HEK293 (cell line): Measurements from ENCODE around the gene MITF.

Source experiments
- CTCF ChIA-PET: fragments of 350-600 bp; formaldehyde crosslinking; extraction: SDS; loops from one replicate; lab custom pipeline; 2021; ENCODE audit warnings: antibody characterized with exemption; lab: Yijun Ruan, JAX
- POLR2A ChIA-PET: fragments of 300-600 bp; formaldehyde crosslinking; extraction: SDS; loops from one replicate; lab custom pipeline; 2020; ENCODE audit warnings: antibody characterized with exemption, inconsistent platforms; lab: Yijun Ruan, JAX
- H3K27ac ChIP-seq: fragments of 200-500 bp; sonication (Bioruptor generic); 2 replicates; pipeline ENCODE4 v1.5.1; 2014; ENCODE audit warnings: low read depth, low read length, control low read depth, inconsistent platforms; ENCODE audit errors: extremely low read depth
- H3K36me3 ChIP-seq, 2 experiments: fragments of 200-500 bp in 1 of 2; sonication (Bioruptor generic) in 1 of 2; 1 replicate in 1 of 2; 2 replicates in 1 of 2; pipeline ENCODE4 v1.5.1; 2014 to 2017; ENCODE audit warnings: inconsistent platforms in 2 of 2, low read length in 2 of 2; ENCODE audit not compliant: control insufficient read depth in 2 of 2, insufficient read depth in 1 of 2
- H3K4me1 ChIP-seq: fragments of 200-500 bp; sonication (Bioruptor generic); 2 replicates; pipeline ENCODE4 v1.5.1; 2014; ENCODE audit warnings: mild to moderate bottlenecking, low read length, inconsistent platforms; ENCODE audit not compliant: control insufficient read depth, insufficient read depth
- H3K4me3 ChIP-seq: 2 replicates; pipeline ENCODE4 v1.5.1; 2011; ENCODE audit warnings: low read depth, mild to moderate bottlenecking, control low read depth, low read length, moderate library complexity
- H3K9me3 ChIP-seq: fragments of 200-500 bp; sonication (Bioruptor generic); 2 replicates; pipeline ENCODE4 v1.5.1; 2014; ENCODE audit warnings: low read depth, low read length, inconsistent platforms; ENCODE audit not compliant: control insufficient read depth, insufficient read depth
- IKZF3 ChIP-seq: fragments of 450-650 bp; IDR thresholded peaks from 2 replicates; pipeline ENCODE4 v1.5.0; 2018; ENCODE audit warnings: missing biosample characterization, mild to moderate bottlenecking, missing genetic modification characterization, moderate library complexity
- MEIS1 ChIP-seq: sonication (generic); formaldehyde crosslinking; IDR thresholded peaks from 2 replicates; pipeline ENCODE4 v1.8.1; 2022; ENCODE audit warnings: missing genetic modification reagents, mild to moderate bottlenecking, borderline replicate concordance
- MYNN ChIP-seq: fragments of 450-650 bp; formaldehyde crosslinking; IDR thresholded peaks from 2 replicates; pipeline ENCODE4 v1.5.1; 2016; ENCODE audit warnings: missing biosample characterization, missing genetic modification characterization, borderline replicate concordance
- OVOL3 ChIP-seq: fragments of 450-650 bp; formaldehyde crosslinking; IDR thresholded peaks from 2 replicates; pipeline ENCODE4 v1.5.1; 2016; ENCODE audit warnings: missing biosample characterization, missing genetic modification characterization
- SCRT1 ChIP-seq: fragments of 450-650 bp; formaldehyde crosslinking; IDR thresholded peaks from 2 replicates; pipeline ENCODE4 v1.5.1; 2016; ENCODE audit warnings: missing biosample characterization, missing genetic modification characterization, borderline replicate concordance
- YY1 ChIP-seq: fragments of 450-650 bp; formaldehyde crosslinking; IDR thresholded peaks from 2 replicates; pipeline ENCODE4 v1.5.1; 2018; ENCODE audit warnings: missing biosample characterization, missing genetic modification characterization
- ZBTB17 ChIP-seq: fragments of 450-650 bp; formaldehyde crosslinking; IDR thresholded peaks from 2 replicates; pipeline ENCODE4 v1.5.1; 2016; ENCODE audit warnings: missing biosample characterization, missing genetic modification characterization
- ZFP3 ChIP-seq: fragments of 450-650 bp; formaldehyde crosslinking; IDR thresholded peaks from 2 replicates; pipeline ENCODE4 v1.5.1; 2016; ENCODE audit warnings: low read depth, missing biosample characterization, missing genetic modification characterization
- ZNF112 ChIP-seq: fragments of 450-650 bp; formaldehyde crosslinking; IDR thresholded peaks from 2 replicates; pipeline ENCODE4 v1.5.0; 2017; ENCODE audit warnings: missing biosample characterization, missing genetic modification characterization
- ZNF24 ChIP-seq: fragments of 450-650 bp; formaldehyde crosslinking; IDR thresholded peaks from 2 replicates; pipeline ENCODE4 v1.5.1; 2016; ENCODE audit warnings: missing biosample characterization, missing genetic modification characterization
- ZNF292 ChIP-seq: fragments of 450-650 bp; formaldehyde crosslinking; IDR thresholded peaks from 2 replicates; pipeline ENCODE4 v1.5.1; 2016; ENCODE audit warnings: low read depth, missing biosample characterization, missing genetic modification characterization, borderline replicate concordance
- ZNF354C ChIP-seq: fragments of 450-650 bp; formaldehyde crosslinking; IDR thresholded peaks from 2 replicates; pipeline ENCODE4 v1.5.1; 2016; ENCODE audit warnings: missing biosample characterization, missing genetic modification characterization, low read depth, borderline replicate concordance
- ZNF391 ChIP-seq: fragments of 450-650 bp; formaldehyde crosslinking; IDR thresholded peaks from 2 replicates; pipeline ENCODE4 v1.5.1; 2016; ENCODE audit warnings: low read depth, missing biosample characterization, missing genetic modification characterization, borderline replicate concordance
- ZNF416 ChIP-seq: fragments of 450-650 bp; formaldehyde crosslinking; IDR thresholded peaks from 2 replicates; pipeline ENCODE4 v1.5.1; 2016; ENCODE audit warnings: missing biosample characterization, missing genetic modification characterization
- ZNF473 ChIP-seq: fragments of 450-650 bp; formaldehyde crosslinking; IDR thresholded peaks from 2 replicates; pipeline ENCODE4 v1.5.1; 2017; ENCODE audit warnings: missing biosample characterization, missing genetic modification characterization
- ZNF529 ChIP-seq: fragments of 450-650 bp; formaldehyde crosslinking; IDR thresholded peaks from 2 replicates; pipeline ENCODE4 v1.5.1; 2017; ENCODE audit warnings: missing genetic modification characterization, missing biosample characterization; ENCODE audit not compliant: insufficient replicate concordance
- ZNF530 ChIP-seq: fragments of 450-650 bp; formaldehyde crosslinking; IDR thresholded peaks from 2 replicates; pipeline ENCODE4 v1.5.1; 2016; ENCODE audit warnings: low read depth, missing biosample characterization, missing genetic modification characterization
- ZNF555 ChIP-seq: fragments of 450-650 bp; formaldehyde crosslinking; conservative IDR thresholded peaks from 2 replicates; pipeline ENCODE4 v1.5.1; 2017; ENCODE audit warnings: missing biosample characterization, mild to moderate bottlenecking, missing genetic modification characterization, inconsistent platforms
- ZNF623 ChIP-seq: fragments of 450-650 bp; formaldehyde crosslinking; IDR thresholded peaks from 2 replicates; pipeline ENCODE4 v1.5.1; 2016; ENCODE audit warnings: missing biosample characterization, missing genetic modification characterization
- ZNF645 ChIP-seq: fragments of 450-650 bp; formaldehyde crosslinking; IDR thresholded peaks from 2 replicates; pipeline ENCODE4; 2016; ENCODE audit warnings: missing biosample characterization, missing genetic modification characterization
- ZNF707 ChIP-seq: fragments of 450-650 bp; formaldehyde crosslinking; IDR thresholded peaks from 2 replicates; pipeline ENCODE4 v1.5.1; 2016; ENCODE audit warnings: missing biosample characterization, missing genetic modification characterization
- ZNF76 ChIP-seq: fragments of 450-650 bp; formaldehyde crosslinking; IDR thresholded peaks from 2 replicates; pipeline ENCODE4; 2016; ENCODE audit warnings: low read depth, missing biosample characterization, missing genetic modification characterization, borderline replicate concordance
- ZNF791 ChIP-seq: fragments of 450-650 bp; formaldehyde crosslinking; IDR thresholded peaks from 2 replicates; pipeline ENCODE4 v1.5.1; 2016; ENCODE audit warnings: missing biosample characterization, missing genetic modification characterization
- ZSCAN23 ChIP-seq: fragments of 450-650 bp; formaldehyde crosslinking; IDR thresholded peaks from 2 replicates; pipeline ENCODE4 v1.5.1; 2016; ENCODE audit warnings: missing biosample characterization, missing genetic modification characterization
- ZSCAN5A ChIP-seq: fragments of 450-650 bp; formaldehyde crosslinking; IDR thresholded peaks from 2 replicates; pipeline ENCODE4 v1.5.1; 2016; ENCODE audit warnings: missing biosample characterization, missing genetic modification characterization
- TF ChIP-seq, protein P1 (sequence below): fragments of 450-650 bp; IDR thresholded peaks from 2 replicates; pipeline ENCODE4 v1.5.1; 2018; ENCODE audit warnings: missing biosample characterization, mild to moderate bottlenecking, missing genetic modification characterization
- TF ChIP-seq, protein P2 (sequence below): fragments of 450-650 bp; formaldehyde crosslinking; IDR thresholded peaks from 2 replicates; pipeline ENCODE4 v1.5.1; 2016; ENCODE audit warnings: missing biosample characterization, missing genetic modification characterization
- TF ChIP-seq, protein P3 (sequence below): fragments of 450-650 bp; formaldehyde crosslinking; IDR thresholded peaks from 2 replicates; pipeline ENCODE4 v1.5.1; 2017; ENCODE audit warnings: missing biosample characterization, missing genetic modification characterization
- TF ChIP-seq, protein P4 (sequence below): fragments of 450-650 bp; formaldehyde crosslinking; IDR thresholded peaks from 2 replicates; pipeline ENCODE4 v1.5.1; 2017; ENCODE audit warnings: missing biosample characterization, missing genetic modification characterization

Gene MITF

DNA sequence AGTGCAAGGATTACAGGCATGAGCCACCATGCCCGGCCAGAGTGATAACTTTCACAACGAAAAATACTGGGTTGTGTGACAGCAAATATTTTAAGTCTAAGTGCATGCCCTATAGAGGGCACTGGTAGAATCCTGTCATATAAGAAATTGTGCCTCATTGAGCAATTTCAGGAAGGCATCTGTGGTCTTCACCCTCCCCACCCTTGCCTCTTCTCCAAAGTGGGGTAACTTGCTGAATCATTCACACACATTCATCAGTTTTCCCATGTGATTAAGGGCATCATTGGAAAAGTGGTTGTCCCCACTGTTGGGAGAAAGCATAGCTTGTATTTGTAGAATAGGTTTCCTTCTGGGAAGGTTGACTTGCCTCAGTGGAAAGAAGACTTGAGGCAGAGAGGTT lies 9.2 kb downstream of the MITF start:
- Histone ChIP-seq H3K4me1 (no peaks in the 10 kb centered on the region), H3K9me3 (no peaks in the 10 kb centered on the region), H3K27ac (no peak overlapping the region), H3K4me3 (no peak overlapping the region), H3K36me3 (no peaks in the 10 kb centered on the region)
- ChIA-PET CTCF (no interaction called here), POLR2A (no interaction called here)
- TF ChIP-seq ZSCAN23 (no peak), ZNF555 (no peak), ZNF112 (tag by site-specific recombination) (no peak), ZNF24 (no peak), ZFP3 (tag by site-specific recombination) (no peak), ZNF645 (no peak), ZNF354C (tag by site-specific recombination) (no peak), ZNF292 (tag by site-specific recombination) (no peak), SCRT1 (tag by site-specific recombination) (no peak), ZNF473 (tag by site-specific recombination) (no peak), IKZF3 (tag by site-specific recombination) (no peak), ZNF707 (tag by site-specific recombination) (no peak), ZNF530 (tag by site-specific recombination) (no peak)
- TF ChIP-seq, protein P1, sequence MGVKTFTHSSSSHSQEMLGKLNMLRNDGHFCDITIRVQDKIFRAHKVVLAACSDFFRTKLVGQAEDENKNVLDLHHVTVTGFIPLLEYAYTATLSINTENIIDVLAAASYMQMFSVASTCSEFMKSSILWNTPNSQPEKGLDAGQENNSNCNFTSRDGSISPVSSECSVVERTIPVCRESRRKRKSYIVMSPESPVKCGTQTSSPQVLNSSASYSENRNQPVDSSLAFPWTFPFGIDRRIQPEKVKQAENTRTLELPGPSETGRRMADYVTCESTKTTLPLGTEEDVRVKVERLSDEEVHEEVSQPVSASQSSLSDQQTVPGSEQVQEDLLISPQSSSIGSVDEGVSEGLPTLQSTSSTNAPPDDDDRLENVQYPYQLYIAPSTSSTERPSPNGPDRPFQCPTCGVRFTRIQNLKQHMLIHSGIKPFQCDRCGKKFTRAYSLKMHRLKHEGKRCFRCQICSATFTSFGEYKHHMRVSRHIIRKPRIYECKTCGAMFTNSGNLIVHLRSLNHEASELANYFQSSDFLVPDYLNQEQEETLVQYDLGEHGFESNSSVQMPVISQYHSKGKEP (tag by site-specific recombination), result no peak
- TF ChIP-seq, protein P2, sequence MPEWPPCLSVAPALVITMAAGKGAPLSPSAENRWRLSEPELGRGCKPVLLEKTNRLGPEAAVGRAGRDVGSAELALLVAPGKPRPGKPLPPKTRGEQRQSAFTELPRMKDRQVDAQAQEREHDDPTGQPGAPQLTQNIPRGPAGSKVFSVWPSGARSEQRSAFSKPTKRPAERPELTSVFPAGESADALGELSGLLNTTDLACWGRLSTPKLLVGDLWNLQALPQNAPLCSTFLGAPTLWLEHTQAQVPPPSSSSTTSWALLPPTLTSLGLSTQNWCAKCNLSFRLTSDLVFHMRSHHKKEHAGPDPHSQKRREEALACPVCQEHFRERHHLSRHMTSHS (tag by site-specific recombination), result no peak
- TF ChIP-seq, protein P3, sequence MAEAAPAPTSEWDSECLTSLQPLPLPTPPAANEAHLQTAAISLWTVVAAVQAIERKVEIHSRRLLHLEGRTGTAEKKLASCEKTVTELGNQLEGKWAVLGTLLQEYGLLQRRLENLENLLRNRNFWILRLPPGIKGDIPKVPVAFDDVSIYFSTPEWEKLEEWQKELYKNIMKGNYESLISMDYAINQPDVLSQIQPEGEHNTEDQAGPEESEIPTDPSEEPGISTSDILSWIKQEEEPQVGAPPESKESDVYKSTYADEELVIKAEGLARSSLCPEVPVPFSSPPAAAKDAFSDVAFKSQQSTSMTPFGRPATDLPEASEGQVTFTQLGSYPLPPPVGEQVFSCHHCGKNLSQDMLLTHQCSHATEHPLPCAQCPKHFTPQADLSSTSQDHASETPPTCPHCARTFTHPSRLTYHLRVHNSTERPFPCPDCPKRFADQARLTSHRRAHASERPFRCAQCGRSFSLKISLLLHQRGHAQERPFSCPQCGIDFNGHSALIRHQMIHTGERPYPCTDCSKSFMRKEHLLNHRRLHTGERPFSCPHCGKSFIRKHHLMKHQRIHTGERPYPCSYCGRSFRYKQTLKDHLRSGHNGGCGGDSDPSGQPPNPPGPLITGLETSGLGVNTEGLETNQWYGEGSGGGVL (tag by site-specific recombination), result no peak
- TF ChIP-seq, protein P4, sequence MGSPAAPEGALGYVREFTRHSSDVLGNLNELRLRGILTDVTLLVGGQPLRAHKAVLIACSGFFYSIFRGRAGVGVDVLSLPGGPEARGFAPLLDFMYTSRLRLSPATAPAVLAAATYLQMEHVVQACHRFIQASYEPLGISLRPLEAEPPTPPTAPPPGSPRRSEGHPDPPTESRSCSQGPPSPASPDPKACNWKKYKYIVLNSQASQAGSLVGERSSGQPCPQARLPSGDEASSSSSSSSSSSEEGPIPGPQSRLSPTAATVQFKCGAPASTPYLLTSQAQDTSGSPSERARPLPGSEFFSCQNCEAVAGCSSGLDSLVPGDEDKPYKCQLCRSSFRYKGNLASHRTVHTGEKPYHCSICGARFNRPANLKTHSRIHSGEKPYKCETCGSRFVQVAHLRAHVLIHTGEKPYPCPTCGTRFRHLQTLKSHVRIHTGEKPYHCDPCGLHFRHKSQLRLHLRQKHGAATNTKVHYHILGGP (tag by site-specific recombination), result no peak

GRCh38 chr3:69749461-69749860 lies 10.2 kb downstream of the MITF start:
- H3K4me3 ChIP-seq, result no peak overlapping the region
- ChIA-PET POLR2A (no interaction called here), CTCF (interaction anchor here (0.8 kb wide), 1 partner anchor 600 kb away, joined by 3 read pairs; no protein-coding TSS in a partner anchor)
- H3K9me3 ChIP-seq, result no peaks in the 10 kb centered on the region
- H3K36me3 ChIP-seq, result no peaks in the 10 kb centered on the region
- no peaks in the 10 kb centered on the region for H3K4me1 ChIP-seq
- H3K27ac ChIP-seq, result no peak overlapping the region
- TF ChIP-seq ZNF791 (tag by site-specific recombination), result no peak
- no peak for TF ChIP-seq OVOL3 (tag by site-specific recombination)
- TF ChIP-seq ZNF416 (tag by site-specific recombination), result no peak
- no peak for TF ChIP-seq ZNF76 (tag by site-specific recombination)
- TF ChIP-seq ZSCAN5A (tag by site-specific recombination), result no peak
- no peak for TF ChIP-seq ZNF623 (tag by site-specific recombination)
- TF ChIP-seq MEIS1 (CRISPR knock-in tag), result no peak
- no peak for TF ChIP-seq ZBTB17 (tag by site-specific recombination)
- no peak for TF ChIP-seq YY1 (tag by site-specific recombination)
- no peak for TF ChIP-seq ZNF529 (tag by site-specific recombination)
- no peak for TF ChIP-seq ZNF391
- no peak for TF ChIP-seq MYNN
